ENCODE results near the gene PMAIP1. TPM values are rescaled to one million over a fixed set of nuclear protein-coding genes. Genes with fewer than 3 reads are reported as not detected.
A peak's percentile ranks its signal among the peaks of the same experiment; 100 is the strongest.

Gene PMAIP1
- polyA plus RNA-seq (2012; ENCODE audit: insufficient read length, low read depth) = 3.3 TPM

- peak; percentile 44 to 80; a peak in 3 of 4 replicates for TF ChIP-seq REST (IDR thresholded peaks at IDR 0.05; ENCODE audit: insufficient read depth in 1 of 2, low read depth in 2 of 2, low read length in 2 of 2)
- no peak for TF ChIP-seq FOXP2 (optimal IDR thresholded peaks at IDR 0.05; ENCODE audit: borderline replicate concordance, extremely low read depth, extremely low read length, insufficient read depth)
- TF ChIP-seq TAF1 (IDR thresholded peaks at IDR 0.05; ENCODE audit: borderline replicate concordance, insufficient read depth, low read length) = peak; percentile 52; the same call in 1 of the 2 replicates
- no peak for TF ChIP-seq SIN3A (IDR thresholded peaks at IDR 0.05; ENCODE audit: borderline replicate concordance, insufficient read depth, low read length)
- peak; percentile 38; the same call in 1 of the 2 replicates for TF ChIP-seq POLR2AphosphoS5 (IDR thresholded peaks at IDR 0.05; ENCODE audit: low read depth, low read length)
Measured at GRCh38 chr18:59899298-59900221, at the start of gene PMAIP1. Gene PMAIP1 (plus strand): TSS chr18:59899996. CDS start chr18:59900178, 182 bp downstream.

GRCh38 chr18:59851784-59852399 lies 47.9 kb upstream of the PMAIP1 start:
- TF ChIP-seq SIN3A (IDR thresholded peaks at IDR 0.05; ENCODE audit: borderline replicate concordance, insufficient read depth, low read length) = no peak
- no peak for TF ChIP-seq POLR2AphosphoS5 (IDR thresholded peaks at IDR 0.05; ENCODE audit: low read depth, low read length)
- no peak for TF ChIP-seq TAF1 (IDR thresholded peaks at IDR 0.05; ENCODE audit: borderline replicate concordance, insufficient read depth, low read length)

- no peak for TF ChIP-seq POLR2AphosphoS5 (IDR thresholded peaks at IDR 0.05; ENCODE audit: low read depth, low read length)
- no peak for TF ChIP-seq TAF1 (IDR thresholded peaks at IDR 0.05; ENCODE audit: borderline replicate concordance, insufficient read depth, low read length)
- TF ChIP-seq REST (IDR thresholded peaks at IDR 0.05; ENCODE audit: insufficient read depth in 1 of 2, low read depth in 2 of 2, low read length in 2 of 2) = no peak
- no peak for TF ChIP-seq SIN3A (IDR thresholded peaks at IDR 0.05; ENCODE audit: borderline replicate concordance, insufficient read depth, low read length)
- TF ChIP-seq FOXP2 (optimal IDR thresholded peaks at IDR 0.05; ENCODE audit: borderline replicate concordance, extremely low read depth, extremely low read length, insufficient read depth) = no peak
Measured at GRCh38 chr18:59852548-59852947, 47.2 kb upstream of the PMAIP1 start.

- TF ChIP-seq POLR2AphosphoS5 (IDR thresholded peaks at IDR 0.05; ENCODE audit: low read depth, low read length) (no peak), FOXP2 (optimal IDR thresholded peaks at IDR 0.05; ENCODE audit: borderline replicate concordance, extremely low read depth, extremely low read length, insufficient read depth) (no peak), REST (IDR thresholded peaks at IDR 0.05; ENCODE audit: insufficient read depth in 1 of 2, low read depth in 2 of 2, low read length in 2 of 2) (no peak), TAF1 (IDR thresholded peaks at IDR 0.05; ENCODE audit: borderline replicate concordance, insufficient read depth, low read length) (no peak), SIN3A (IDR thresholded peaks at IDR 0.05; ENCODE audit: borderline replicate concordance, insufficient read depth, low read length) (no peak)
Measured at GRCh38 chr18:59853380-59853779, 46.4 kb upstream of the PMAIP1 start.

GRCh38 chr18:59861009-59861408 lies 38.8 kb upstream of the PMAIP1 start:
- no peak for TF ChIP-seq FOXP2 (optimal IDR thresholded peaks at IDR 0.05; ENCODE audit: borderline replicate concordance, extremely low read depth, extremely low read length, insufficient read depth)
- TF ChIP-seq REST (IDR thresholded peaks at IDR 0.05; ENCODE audit: insufficient read depth in 1 of 2, low read depth in 2 of 2, low read length in 2 of 2) = no peak
- TF ChIP-seq POLR2AphosphoS5 (IDR thresholded peaks at IDR 0.05; ENCODE audit: low read depth, low read length) = no peak
- TF ChIP-seq TAF1 (IDR thresholded peaks at IDR 0.05; ENCODE audit: borderline replicate concordance, insufficient read depth, low read length) = no peak
- no peak for TF ChIP-seq SIN3A (IDR thresholded peaks at IDR 0.05; ENCODE audit: borderline replicate concordance, insufficient read depth, low read length)

All from PFSK-1 (cell line).